Measurements from ENCODE around the gene IL10RA. TPM values are rescaled to one million over a fixed set of nuclear protein-coding genes. Genes with fewer than 3 reads are reported as not detected.

Gene IL10RA
- total RNA-seq, 1 experiment from 2014 or later: 0.41 TPM

DNA sequence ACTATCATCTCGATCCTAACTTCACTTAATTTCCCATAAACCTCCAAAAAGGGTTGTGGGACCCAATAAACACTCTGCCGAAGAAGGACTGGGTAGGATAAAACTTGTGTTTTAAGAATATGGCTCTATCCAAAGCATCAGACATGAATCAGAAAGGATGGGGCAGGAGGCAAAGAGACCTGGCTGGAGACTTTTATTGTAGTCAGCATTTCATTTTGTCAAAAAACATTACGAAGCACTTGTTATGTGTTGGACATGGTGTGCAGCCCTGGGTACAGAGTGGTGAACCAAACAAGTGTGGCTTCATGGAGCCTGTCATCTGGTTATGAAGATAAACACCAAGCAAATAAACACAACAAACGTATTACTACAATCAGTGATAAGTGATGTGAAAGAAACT, 17.3 kb downstream of the IL10RA start:
- CTCF ChIA-PET: no interaction called here
- Histone ChIP-seq H3K27ac (ENCODE audit: low read length) (no peak overlapping the region), H3K4me3 (ENCODE audit: low read depth in 2 of 2, low read length in 2 of 2) (no peak overlapping the region), H3K27me3 (ENCODE audit: control insufficient read depth, insufficient read depth, low read length) (0 out of 2 replicates have a peak, but pooled peaks cover 5% of the 10 kb centered on the region), H3K4me1 (ENCODE audit: control insufficient read depth, insufficient read depth, low read length) (no peaks in the 10 kb centered on the region), H3K36me3 (ENCODE audit: control insufficient read depth, insufficient read depth, low read length) (no peaks in the 10 kb centered on the region), H3K9me3 (ENCODE audit: control insufficient read depth, insufficient read depth, low read depth, low read length) (no peaks in the 10 kb centered on the region)
- DNase-seq (ENCODE audit: low read depth, low spot score) (no peak), ATAC-seq (no peak)
- POLR2A ChIA-PET: no interaction called here
- BruUV-seq (replicated peaks): no TSS peak
- intact Hi-C loops (cut with micrococcal nuclease; ENCODE audit: unreplicated experiment) (no loop called here), in situ Hi-C loops (cut with HindIII; ENCODE audit: low pct_unique_long_range_greater_than_20kb, low sequenced_read_pairs) (no loop called here)
- TF ChIP-seq, protein P1, sequence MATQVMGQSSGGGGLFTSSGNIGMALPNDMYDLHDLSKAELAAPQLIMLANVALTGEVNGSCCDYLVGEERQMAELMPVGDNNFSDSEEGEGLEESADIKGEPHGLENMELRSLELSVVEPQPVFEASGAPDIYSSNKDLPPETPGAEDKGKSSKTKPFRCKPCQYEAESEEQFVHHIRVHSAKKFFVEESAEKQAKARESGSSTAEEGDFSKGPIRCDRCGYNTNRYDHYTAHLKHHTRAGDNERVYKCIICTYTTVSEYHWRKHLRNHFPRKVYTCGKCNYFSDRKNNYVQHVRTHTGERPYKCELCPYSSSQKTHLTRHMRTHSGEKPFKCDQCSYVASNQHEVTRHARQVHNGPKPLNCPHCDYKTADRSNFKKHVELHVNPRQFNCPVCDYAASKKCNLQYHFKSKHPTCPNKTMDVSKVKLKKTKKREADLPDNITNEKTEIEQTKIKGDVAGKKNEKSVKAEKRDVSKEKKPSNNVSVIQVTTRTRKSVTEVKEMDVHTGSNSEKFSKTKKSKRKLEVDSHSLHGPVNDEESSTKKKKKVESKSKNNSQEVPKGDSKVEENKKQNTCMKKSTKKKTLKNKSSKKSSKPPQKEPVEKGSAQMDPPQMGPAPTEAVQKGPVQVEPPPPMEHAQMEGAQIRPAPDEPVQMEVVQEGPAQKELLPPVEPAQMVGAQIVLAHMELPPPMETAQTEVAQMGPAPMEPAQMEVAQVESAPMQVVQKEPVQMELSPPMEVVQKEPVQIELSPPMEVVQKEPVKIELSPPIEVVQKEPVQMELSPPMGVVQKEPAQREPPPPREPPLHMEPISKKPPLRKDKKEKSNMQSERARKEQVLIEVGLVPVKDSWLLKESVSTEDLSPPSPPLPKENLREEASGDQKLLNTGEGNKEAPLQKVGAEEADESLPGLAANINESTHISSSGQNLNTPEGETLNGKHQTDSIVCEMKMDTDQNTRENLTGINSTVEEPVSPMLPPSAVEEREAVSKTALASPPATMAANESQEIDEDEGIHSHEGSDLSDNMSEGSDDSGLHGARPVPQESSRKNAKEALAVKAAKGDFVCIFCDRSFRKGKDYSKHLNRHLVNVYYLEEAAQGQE (IDR thresholded peaks at IDR 0.05; ENCODE audit: insufficient read depth in 1 of 2, low read depth in 2 of 2, low read length in 1 of 2): no peak

DNA sequence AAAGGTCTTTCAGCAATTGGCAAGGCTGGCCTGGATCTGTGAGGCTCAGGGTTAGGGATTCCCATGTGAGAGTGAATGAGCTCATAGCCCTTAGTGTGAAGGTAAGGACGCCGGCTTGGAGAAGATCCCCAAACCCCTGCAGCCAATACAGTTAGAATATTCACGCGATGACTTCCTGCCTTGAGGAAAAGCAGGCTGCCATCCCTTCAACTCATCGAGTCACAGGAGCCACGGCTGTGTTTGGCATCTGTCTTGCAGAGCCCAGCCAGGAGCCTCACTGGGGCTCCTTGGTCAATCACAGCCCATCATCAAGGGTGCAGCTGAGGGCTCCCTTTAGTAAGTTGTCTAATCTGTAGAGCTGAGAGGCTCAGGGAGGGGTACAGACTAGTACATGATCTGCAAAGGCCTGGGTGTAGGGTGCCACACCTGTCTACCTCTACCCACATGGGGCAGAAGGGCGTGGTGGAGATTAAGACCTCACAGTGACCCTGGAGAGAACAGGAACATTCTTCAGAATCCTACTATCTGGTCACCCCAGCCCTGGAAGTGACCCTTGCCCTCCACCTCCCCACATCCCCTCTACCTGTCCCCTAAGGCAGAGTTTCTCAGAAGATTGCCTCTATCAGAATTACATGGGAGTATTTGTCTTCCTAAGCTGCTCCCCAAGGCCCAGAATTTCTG, 18.5 kb downstream of the IL10RA start:
- BruUV-seq (replicated peaks): no TSS peak
- in situ Hi-C loops (cut with HindIII; ENCODE audit: low pct_unique_long_range_greater_than_20kb, low sequenced_read_pairs): no loop called here
- ChIA-PET CTCF (interaction anchor here (0.6 kb wide), 1 partner anchor 89 kb away, joined by 3 read pairs; no protein-coding TSS in a partner anchor), POLR2A (no interaction called here)
- no peaks in the 10 kb centered on the region for H3K36me3 ChIP-seq (ENCODE audit: control insufficient read depth, insufficient read depth, low read length)
- intact Hi-C loops (cut with micrococcal nuclease; ENCODE audit: unreplicated experiment): no loop called here
- H3K4me1 ChIP-seq (ENCODE audit: control insufficient read depth, insufficient read depth, low read length): no peaks in the 10 kb centered on the region
- TF ChIP-seq SIN3A (IDR thresholded peaks at IDR 0.05; ENCODE audit: borderline replicate concordance, insufficient read depth, low read depth, low read length) (no peak), TCF7L2 (IDR thresholded peaks at IDR 0.05; ENCODE audit: low read depth, low read length) (no peak), POLR2AphosphoS5 (IDR thresholded peaks at IDR 0.05; ENCODE audit: low read depth, low read length) (no peak)
- TF ChIP-seq, protein P2, sequence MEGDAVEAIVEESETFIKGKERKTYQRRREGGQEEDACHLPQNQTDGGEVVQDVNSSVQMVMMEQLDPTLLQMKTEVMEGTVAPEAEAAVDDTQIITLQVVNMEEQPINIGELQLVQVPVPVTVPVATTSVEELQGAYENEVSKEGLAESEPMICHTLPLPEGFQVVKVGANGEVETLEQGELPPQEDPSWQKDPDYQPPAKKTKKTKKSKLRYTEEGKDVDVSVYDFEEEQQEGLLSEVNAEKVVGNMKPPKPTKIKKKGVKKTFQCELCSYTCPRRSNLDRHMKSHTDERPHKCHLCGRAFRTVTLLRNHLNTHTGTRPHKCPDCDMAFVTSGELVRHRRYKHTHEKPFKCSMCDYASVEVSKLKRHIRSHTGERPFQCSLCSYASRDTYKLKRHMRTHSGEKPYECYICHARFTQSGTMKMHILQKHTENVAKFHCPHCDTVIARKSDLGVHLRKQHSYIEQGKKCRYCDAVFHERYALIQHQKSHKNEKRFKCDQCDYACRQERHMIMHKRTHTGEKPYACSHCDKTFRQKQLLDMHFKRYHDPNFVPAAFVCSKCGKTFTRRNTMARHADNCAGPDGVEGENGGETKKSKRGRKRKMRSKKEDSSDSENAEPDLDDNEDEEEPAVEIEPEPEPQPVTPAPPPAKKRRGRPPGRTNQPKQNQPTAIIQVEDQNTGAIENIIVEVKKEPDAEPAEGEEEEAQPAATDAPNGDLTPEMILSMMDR (IDR thresholded peaks at IDR 0.05): no peak
- H3K27ac ChIP-seq (ENCODE audit: low read length): no peak overlapping the region
- H3K27me3 ChIP-seq (ENCODE audit: control insufficient read depth, insufficient read depth, low read length): peaks cover 8% of the 10 kb centered on the region; the same call in 1 of the 2 replicates
- H3K4me3 ChIP-seq (ENCODE audit: low read depth in 2 of 2, low read length in 2 of 2): no peak overlapping the region
- no peaks in the 10 kb centered on the region for H3K9me3 ChIP-seq (ENCODE audit: control insufficient read depth, insufficient read depth, low read depth, low read length)
- no peak for ATAC-seq
- DNase-seq (ENCODE audit: low read depth, low spot score): no peak

Measured in Panc1 (cell line).